GM23338 (cell line): ENCODE results near the gene P4HTM. TPM values are rescaled to one million over a fixed set of nuclear protein-coding genes. Genes with fewer than 3 reads are reported as not detected.
A peak's percentile ranks its signal among the peaks of the same experiment; 100 is the strongest.

Source experiments
- ATAC-seq: fragments of 200-7000 bp; cut with Tn5 transposase; 3 replicates; pipeline ENCODE4 v1.9.1; 2020
- DNase-seq: peaks from one replicate; pipeline ENCODE4 v3.0.0-alpha.2; 2015; ENCODE audit warnings: low spot score
- H2AFZ ChIP-seq: fragments of 200-600 bp; sonication (generic); 2 replicates; pipeline ENCODE4 v1.8.0; 2016; ENCODE audit warnings: antibody characterized with exemption, mild to moderate bottlenecking, moderate library complexity
- H3F3A ChIP-seq: fragments of 200-600 bp; sonication (generic); replicated peaks from 2 replicates; pipeline ENCODE4 v1.8.0; 2017; ENCODE audit warnings: antibody characterized with exemption, mixed run types, low read depth
- H3K27ac ChIP-seq: fragments of 200-600 bp; sonication (generic); 2 replicates; pipeline ENCODE4 v1.6.1; 2016; ENCODE audit warnings: low read depth
- H3K27me3 ChIP-seq: fragments of 200-600 bp; sonication (generic); 2 replicates; pipeline ENCODE4 v1.8.0; 2016; ENCODE audit warnings: mild to moderate bottlenecking, mixed run types, moderate library complexity; ENCODE audit not compliant: insufficient read depth
- H3K36me3 ChIP-seq: fragments of 200-600 bp; sonication (generic); 2 replicates; pipeline ENCODE4 v1.8.0; 2016; ENCODE audit warnings: mild to moderate bottlenecking; ENCODE audit not compliant: insufficient read depth
- H3K4me1 ChIP-seq: fragments of 200-600 bp; sonication (generic); 2 replicates; pipeline ENCODE4 v1.8.0; 2016; ENCODE audit warnings: mild to moderate bottlenecking, moderate library complexity; ENCODE audit not compliant: insufficient read depth
- H3K4me2 ChIP-seq: fragments of 200-600 bp; sonication (generic); 2 replicates; pipeline ENCODE4 v1.7.1; 2017; ENCODE audit warnings: mixed run types
- H3K4me3 ChIP-seq: fragments of 200-600 bp; sonication (generic); 2 replicates; pipeline ENCODE4 v1.6.1; 2016; ENCODE audit warnings: mixed run types
- H3K79me2 ChIP-seq: fragments of 200-600 bp; sonication (generic); replicated peaks from 2 replicates; pipeline ENCODE4 v1.8.0; 2017; ENCODE audit warnings: mild to moderate bottlenecking; ENCODE audit not compliant: insufficient read depth
- H3K9me2 ChIP-seq: fragments of 200-600 bp; sonication (generic); 2 replicates; pipeline ENCODE4 v1.8.0; 2017; ENCODE audit not compliant: insufficient read depth
- H4K20me1 ChIP-seq: fragments of 200-600 bp; sonication (generic); replicated peaks from 2 replicates; pipeline ENCODE4 v1.8.0; 2017; ENCODE audit warnings: mild to moderate bottlenecking; ENCODE audit not compliant: insufficient read depth
- H3K27ac Mint-ChIP-seq: 2 replicates; pipeline ENCODE4 v1.8.0; 2020; ENCODE audit warnings: inconsistent platforms, mild to moderate bottlenecking, moderate library complexity, mixed read lengths
- H3K27me3 Mint-ChIP-seq: 3 replicates; pipeline ENCODE4 v1.8.0; 2022; ENCODE audit warnings: low read depth, mild to moderate bottlenecking, moderate library complexity, mixed read lengths, inconsistent platforms; ENCODE audit not compliant: insufficient read depth, poor library complexity
- H3K36me3 Mint-ChIP-seq: 3 replicates; pipeline ENCODE4 v1.8.0; 2021; ENCODE audit warnings: low read depth, mild to moderate bottlenecking, inconsistent platforms, moderate library complexity, mixed read lengths
- H3K4me1 Mint-ChIP-seq: 3 replicates; pipeline ENCODE4 v1.8.0; 2020; ENCODE audit warnings: mild to moderate bottlenecking, inconsistent platforms, mixed read lengths
- H3K4me3 Mint-ChIP-seq: 3 replicates; pipeline ENCODE4 v1.8.0; 2021; ENCODE audit warnings: moderate library complexity, mild to moderate bottlenecking, inconsistent platforms, mixed read lengths
- H3K9me3 Mint-ChIP-seq: 3 replicates; pipeline ENCODE4 v1.8.0; 2020; ENCODE audit warnings: moderate library complexity, mild to moderate bottlenecking, inconsistent platforms, mixed read lengths
- EZH2 ChIP-seq: fragments of 200-600 bp; sonication (generic); IDR thresholded peaks from one replicate; pipeline ENCODE4 v1.8.0; 2017; ENCODE audit warnings: antibody characterized with exemption, mild to moderate bottlenecking, low read depth; ENCODE audit not compliant: unreplicated experiment
- EZH2phosphoT487 ChIP-seq: fragments of 200-600 bp; sonication (generic); IDR thresholded peaks from one replicate; pipeline ENCODE4 v1.8.1; 2018; ENCODE audit warnings: antibody characterized with exemption; ENCODE audit not compliant: unreplicated experiment
- NANOG ChIP-seq: IDR thresholded peaks from 2 replicates; pipeline ENCODE4 v1.6.1; 2016; ENCODE audit warnings: antibody characterized with exemption, borderline replicate concordance
- POLR2AphosphoS5 ChIP-seq: IDR thresholded peaks from 2 replicates; pipeline ENCODE4 v1.6.1; 2016; ENCODE audit warnings: antibody characterized with exemption, low read depth
- STAT1 ChIP-seq: IDR thresholded peaks from one replicate; pipeline ENCODE4 v1.6.1; 2016; ENCODE audit warnings: antibody characterized with exemption; ENCODE audit not compliant: unreplicated experiment
- ZNF114 ChIP-seq: fragments of 250-450 bp; sonication (Bioruptor Pico); IDR thresholded peaks from 2 replicates; pipeline ENCODE4 v1.5.0; 2020; ENCODE audit warnings: mild to moderate bottlenecking, moderate library complexity
- ZNF331 ChIP-seq: fragments of 250-450 bp; sonication (Bioruptor Pico); IDR thresholded peaks from 2 replicates; pipeline ENCODE4 v1.5.0; 2020; ENCODE audit warnings: low read depth, mild to moderate bottlenecking, moderate library complexity
- polyA plus RNA-seq: library from polyadenylated mRNA; unstranded; fragments of >200 nt; fragmentation: Nextera tagmentation; extraction: Ambion mirVana; gene quantifications from 2 replicates; pipeline ENCODE4 v1.2.1, GENCODE V29; 2016
- total RNA-seq: library from RNA; depleted of rRNA; stranded (reverse); fragments of >200 nt; shearing (Covaris generic); gene quantifications from 2 replicates; pipeline ENCODE4 v1.2.3, GENCODE V29; 2014
- TF ChIP-seq, protein P1 (sequence below): IDR thresholded peaks from one replicate; pipeline ENCODE4 v1.6.1; 2018; ENCODE audit warnings: antibody characterized with exemption; ENCODE audit not compliant: unreplicated experiment
- TF ChIP-seq, protein P2 (sequence below), 2 experiments: fragments of 200-600 bp in 1 of 2; sonication (generic) in 1 of 2; conservative IDR thresholded peaks; 2 replicates each; pipeline versions ENCODE4 v1.5.1 to v1.6.1; 2016 to 2017; ENCODE audit warnings: antibody characterized with exemption in 2 of 2, low read depth in 2 of 2, mild to moderate bottlenecking in 2 of 2, moderate library complexity in 1 of 2
- TF ChIP-seq, protein P3 (sequence below): fragments of 250-450 bp; sonication (Bioruptor Pico); IDR thresholded peaks from 2 replicates; pipeline ENCODE4 v1.5.0; 2020; ENCODE audit warnings: mild to moderate bottlenecking, moderate library complexity

P4HTM gene
- total and polyA plus RNA-seq, 2 experiments from 2014 or later: 15.9 to 28.7 TPM

DNA sequence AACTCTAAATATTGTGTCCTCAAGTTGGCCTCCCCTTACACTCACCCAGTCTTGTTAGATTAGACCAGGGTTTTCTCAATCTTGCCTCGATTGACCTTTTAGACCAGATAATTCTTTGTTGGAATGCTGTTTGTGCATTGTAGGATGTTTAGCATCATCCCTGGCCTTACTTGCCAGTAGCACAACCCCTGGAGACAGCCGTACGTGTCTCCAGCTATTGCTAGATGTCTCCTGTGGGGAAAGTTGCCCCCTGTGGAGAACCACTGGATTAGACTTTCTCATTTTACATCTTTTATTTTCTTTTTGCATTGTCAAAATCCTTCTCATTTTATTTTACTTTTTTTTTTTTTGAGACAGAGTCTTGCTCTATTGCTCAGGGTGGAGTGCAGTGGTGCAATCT is 19.4 kb downstream of the P4HTM start:
- Mint-ChIP-seq H3K27ac (no peak overlapping the region), H3K36me3 (peaks cover 40% of the 10 kb centered on the region), H3K4me3 (peak overlapping the region; percentile 98; the same call in 2 of the 3 replicates), H3K27me3 (peaks cover 16% of the 10 kb centered on the region), H3K9me3 (peaks cover 3% of the 10 kb centered on the region; the same call in 2 of the 3 replicates), H3K4me1 (peaks cover 19% of the 10 kb centered on the region)
- Histone ChIP-seq H3K9me2 (no peaks in the 10 kb centered on the region), H3K79me2 (peaks cover 55% of the 10 kb centered on the region), H2AFZ (no peak overlapping the region), H3K4me1 (peaks cover 9% of the 10 kb centered on the region), H3K4me2 (no peak overlapping the region), H3F3A (0 out of 2 replicates have a peak, but pooled peaks cover 11% of the 10 kb centered on the region), H4K20me1 (peaks cover 34% of the 10 kb centered on the region), H3K27me3 (no peaks in the 10 kb centered on the region), H3K27ac (no peak overlapping the region), H3K4me3 (no peak overlapping the region), H3K36me3 (peaks cover 8% of the 10 kb centered on the region; the same call in 1 of the 2 replicates)
- DNase-seq: no peak
- TF ChIP-seq NANOG (no peak), EZH2 (no peak)
- no peak for ATAC-seq

DNA sequence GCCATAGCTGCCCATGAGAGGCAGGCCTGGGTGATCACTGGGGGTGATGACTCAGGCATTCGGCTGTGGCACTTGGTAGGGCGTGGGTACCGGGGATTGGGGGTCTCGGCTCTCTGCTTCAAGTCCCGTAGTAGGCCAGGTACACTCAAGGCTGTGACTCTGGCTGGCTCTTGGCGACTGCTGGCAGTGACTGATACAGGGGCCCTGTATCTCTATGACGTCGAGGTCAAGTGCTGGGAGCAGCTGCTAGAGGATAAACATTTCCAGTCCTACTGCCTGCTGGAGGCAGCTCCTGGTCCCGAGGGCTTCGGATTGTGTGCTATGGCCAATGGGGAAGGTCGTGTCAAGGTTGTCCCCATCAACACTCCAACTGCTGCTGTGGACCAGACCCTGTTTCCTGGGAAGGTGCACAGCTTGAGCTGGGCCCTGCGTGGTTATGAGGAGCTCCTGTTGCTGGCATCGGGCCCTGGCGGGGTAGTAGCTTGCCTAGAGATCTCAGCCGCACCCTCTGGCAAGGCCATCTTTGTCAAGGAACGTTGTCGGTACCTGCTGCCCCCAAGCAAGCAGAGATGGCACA is 22.5 kb downstream of the P4HTM start:
- Histone ChIP-seq H3K27me3 (no peaks in the 10 kb centered on the region), H3K4me3 (no peak overlapping the region), H3K27ac (no peak overlapping the region), H3K9me2 (no peaks in the 10 kb centered on the region), H2AFZ (no peak overlapping the region), H3K36me3 (peaks cover 19% of the 10 kb centered on the region), H3K79me2 (peaks cover 53% of the 10 kb centered on the region), H3K4me2 (no peak overlapping the region), H3F3A (peaks cover 26% of the 10 kb centered on the region; the same call in 1 of the 2 replicates), H3K4me1 (peaks cover 8% of the 10 kb centered on the region), H4K20me1 (peaks cover 38% of the 10 kb centered on the region)
- Mint-ChIP-seq H3K9me3 (peaks cover 3% of the 10 kb centered on the region; the same call in 2 of the 3 replicates), H3K27me3 (peaks cover 20% of the 10 kb centered on the region), H3K4me3 (no peak overlapping the region), H3K27ac (no peak overlapping the region), H3K36me3 (peaks cover 68% of the 10 kb centered on the region), H3K4me1 (peaks cover 19% of the 10 kb centered on the region)
- ATAC-seq (no peak), DNase-seq (no peak)
- TF ChIP-seq, protein P1, sequence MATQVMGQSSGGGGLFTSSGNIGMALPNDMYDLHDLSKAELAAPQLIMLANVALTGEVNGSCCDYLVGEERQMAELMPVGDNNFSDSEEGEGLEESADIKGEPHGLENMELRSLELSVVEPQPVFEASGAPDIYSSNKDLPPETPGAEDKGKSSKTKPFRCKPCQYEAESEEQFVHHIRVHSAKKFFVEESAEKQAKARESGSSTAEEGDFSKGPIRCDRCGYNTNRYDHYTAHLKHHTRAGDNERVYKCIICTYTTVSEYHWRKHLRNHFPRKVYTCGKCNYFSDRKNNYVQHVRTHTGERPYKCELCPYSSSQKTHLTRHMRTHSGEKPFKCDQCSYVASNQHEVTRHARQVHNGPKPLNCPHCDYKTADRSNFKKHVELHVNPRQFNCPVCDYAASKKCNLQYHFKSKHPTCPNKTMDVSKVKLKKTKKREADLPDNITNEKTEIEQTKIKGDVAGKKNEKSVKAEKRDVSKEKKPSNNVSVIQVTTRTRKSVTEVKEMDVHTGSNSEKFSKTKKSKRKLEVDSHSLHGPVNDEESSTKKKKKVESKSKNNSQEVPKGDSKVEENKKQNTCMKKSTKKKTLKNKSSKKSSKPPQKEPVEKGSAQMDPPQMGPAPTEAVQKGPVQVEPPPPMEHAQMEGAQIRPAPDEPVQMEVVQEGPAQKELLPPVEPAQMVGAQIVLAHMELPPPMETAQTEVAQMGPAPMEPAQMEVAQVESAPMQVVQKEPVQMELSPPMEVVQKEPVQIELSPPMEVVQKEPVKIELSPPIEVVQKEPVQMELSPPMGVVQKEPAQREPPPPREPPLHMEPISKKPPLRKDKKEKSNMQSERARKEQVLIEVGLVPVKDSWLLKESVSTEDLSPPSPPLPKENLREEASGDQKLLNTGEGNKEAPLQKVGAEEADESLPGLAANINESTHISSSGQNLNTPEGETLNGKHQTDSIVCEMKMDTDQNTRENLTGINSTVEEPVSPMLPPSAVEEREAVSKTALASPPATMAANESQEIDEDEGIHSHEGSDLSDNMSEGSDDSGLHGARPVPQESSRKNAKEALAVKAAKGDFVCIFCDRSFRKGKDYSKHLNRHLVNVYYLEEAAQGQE: no peak
- TF ChIP-seq ZNF114 (CRISPR knock-in tag) (no peak), POLR2AphosphoS5 (no peak), NANOG (no peak), STAT1 (no peak), ZNF331 (no peak), EZH2 (no peak), EZH2phosphoT487 (no peak)
- TF ChIP-seq, protein P2, sequence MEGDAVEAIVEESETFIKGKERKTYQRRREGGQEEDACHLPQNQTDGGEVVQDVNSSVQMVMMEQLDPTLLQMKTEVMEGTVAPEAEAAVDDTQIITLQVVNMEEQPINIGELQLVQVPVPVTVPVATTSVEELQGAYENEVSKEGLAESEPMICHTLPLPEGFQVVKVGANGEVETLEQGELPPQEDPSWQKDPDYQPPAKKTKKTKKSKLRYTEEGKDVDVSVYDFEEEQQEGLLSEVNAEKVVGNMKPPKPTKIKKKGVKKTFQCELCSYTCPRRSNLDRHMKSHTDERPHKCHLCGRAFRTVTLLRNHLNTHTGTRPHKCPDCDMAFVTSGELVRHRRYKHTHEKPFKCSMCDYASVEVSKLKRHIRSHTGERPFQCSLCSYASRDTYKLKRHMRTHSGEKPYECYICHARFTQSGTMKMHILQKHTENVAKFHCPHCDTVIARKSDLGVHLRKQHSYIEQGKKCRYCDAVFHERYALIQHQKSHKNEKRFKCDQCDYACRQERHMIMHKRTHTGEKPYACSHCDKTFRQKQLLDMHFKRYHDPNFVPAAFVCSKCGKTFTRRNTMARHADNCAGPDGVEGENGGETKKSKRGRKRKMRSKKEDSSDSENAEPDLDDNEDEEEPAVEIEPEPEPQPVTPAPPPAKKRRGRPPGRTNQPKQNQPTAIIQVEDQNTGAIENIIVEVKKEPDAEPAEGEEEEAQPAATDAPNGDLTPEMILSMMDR (conservative IDR thresholded peaks at IDR 0.05; ENCODE audit: low read depth in 2 of 2): no peak
- TF ChIP-seq, protein P3, sequence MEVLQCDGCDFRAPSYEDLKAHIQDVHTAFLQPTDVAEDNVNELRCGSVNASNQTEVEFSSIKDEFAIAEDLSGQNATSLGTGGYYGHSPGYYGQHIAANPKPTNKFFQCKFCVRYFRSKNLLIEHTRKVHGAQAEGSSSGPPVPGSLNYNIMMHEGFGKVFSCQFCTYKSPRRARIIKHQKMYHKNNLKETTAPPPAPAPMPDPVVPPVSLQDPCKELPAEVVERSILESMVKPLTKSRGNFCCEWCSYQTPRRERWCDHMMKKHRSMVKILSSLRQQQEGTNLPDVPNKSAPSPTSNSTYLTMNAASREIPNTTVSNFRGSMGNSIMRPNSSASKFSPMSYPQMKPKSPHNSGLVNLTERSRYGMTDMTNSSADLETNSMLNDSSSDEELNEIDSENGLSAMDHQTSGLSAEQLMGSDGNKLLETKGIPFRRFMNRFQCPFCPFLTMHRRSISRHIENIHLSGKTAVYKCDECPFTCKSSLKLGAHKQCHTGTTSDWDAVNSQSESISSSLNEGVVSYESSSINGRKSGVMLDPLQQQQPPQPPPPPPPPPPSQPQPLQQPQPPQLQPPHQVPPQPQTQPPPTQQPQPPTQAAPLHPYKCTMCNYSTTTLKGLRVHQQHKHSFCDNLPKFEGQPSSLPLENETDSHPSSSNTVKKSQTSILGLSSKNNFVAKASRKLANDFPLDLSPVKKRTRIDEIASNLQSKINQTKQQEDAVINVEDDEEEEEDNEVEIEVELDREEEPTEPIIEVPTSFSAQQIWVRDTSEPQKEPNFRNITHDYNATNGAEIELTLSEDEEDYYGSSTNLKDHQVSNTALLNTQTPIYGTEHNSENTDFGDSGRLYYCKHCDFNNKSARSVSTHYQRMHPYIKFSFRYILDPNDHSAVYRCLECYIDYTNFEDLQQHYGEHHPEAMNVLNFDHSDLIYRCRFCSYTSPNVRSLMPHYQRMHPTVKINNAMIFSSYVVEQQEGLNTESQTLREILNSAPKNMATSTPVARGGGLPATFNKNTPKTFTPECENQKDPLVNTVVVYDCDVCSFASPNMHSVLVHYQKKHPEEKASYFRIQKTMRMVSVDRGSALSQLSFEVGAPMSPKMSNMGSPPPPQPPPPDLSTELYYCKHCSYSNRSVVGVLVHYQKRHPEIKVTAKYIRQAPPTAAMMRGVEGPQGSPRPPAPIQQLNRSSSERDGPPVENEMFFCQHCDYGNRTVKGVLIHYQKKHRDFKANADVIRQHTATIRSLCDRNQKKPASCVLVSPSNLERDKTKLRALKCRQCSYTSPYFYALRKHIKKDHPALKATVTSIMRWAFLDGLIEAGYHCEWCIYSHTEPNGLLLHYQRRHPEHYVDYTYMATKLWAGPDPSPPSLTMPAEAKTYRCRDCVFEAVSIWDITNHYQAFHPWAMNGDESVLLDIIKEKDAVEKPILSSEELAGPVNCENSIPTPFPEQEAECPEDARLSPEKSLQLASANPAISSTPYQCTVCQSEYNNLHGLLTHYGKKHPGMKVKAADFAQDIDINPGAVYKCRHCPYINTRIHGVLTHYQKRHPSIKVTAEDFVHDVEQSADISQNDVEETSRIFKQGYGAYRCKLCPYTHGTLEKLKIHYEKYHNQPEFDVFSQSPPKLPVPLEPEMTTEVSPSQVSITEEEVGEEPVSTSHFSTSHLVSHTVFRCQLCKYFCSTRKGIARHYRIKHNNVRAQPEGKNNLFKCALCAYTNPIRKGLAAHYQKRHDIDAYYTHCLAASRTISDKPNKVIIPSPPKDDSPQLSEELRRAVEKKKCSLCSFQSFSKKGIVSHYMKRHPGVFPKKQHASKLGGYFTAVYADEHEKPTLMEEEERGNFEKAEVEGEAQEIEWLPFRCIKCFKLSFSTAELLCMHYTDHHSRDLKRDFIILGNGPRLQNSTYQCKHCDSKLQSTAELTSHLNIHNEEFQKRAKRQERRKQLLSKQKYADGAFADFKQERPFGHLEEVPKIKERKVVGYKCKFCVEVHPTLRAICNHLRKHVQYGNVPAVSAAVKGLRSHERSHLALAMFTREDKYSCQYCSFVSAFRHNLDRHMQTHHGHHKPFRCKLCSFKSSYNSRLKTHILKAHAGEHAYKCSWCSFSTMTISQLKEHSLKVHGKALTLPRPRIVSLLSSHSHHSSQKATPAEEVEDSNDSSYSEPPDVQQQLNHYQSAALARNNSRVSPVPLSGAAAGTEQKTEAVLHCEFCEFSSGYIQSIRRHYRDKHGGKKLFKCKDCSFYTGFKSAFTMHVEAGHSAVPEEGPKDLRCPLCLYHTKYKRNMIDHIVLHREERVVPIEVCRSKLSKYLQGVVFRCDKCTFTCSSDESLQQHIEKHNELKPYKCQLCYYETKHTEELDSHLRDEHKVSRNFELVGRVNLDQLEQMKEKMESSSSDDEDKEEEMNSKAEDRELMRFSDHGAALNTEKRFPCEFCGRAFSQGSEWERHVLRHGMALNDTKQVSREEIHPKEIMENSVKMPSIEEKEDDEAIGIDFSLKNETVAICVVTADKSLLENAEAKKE (CRISPR knock-in tag): no peak
